Natural killer cell (primary cell): ENCODE results near the gene MUC15. TPM values are rescaled to one million over a fixed set of nuclear protein-coding genes. Genes with fewer than 3 reads are reported as not detected.

Source experiments
- total RNA-seq, 4 donors: library from RNA; stranded (reverse); fragments of 120-200 nt in 1 of 4; gene quantifications; one replicate each; pipeline versions ENCODE4 v1.2.3 to v1.2.4, GENCODE V29; 2013 to 2022

Gene MUC15
- total RNA-seq, 3 donors from 2014 or later (not counting 1 experiment from before 2014, with no cell fraction given), result not detected

Other genes starting within 250 kb of the MUC15 start
- gene ANO3, start 240.1 kb downstream of the MUC15 start, total RNA-seq, result not detected
- gene SLC5A12, start 149.8 kb upstream of the MUC15 start, total RNA-seq, result not detected